ENCODE results near the gene ITM2B. TPM values are rescaled to one million over a fixed set of nuclear protein-coding genes. Genes with fewer than 3 reads are reported as not detected.
"Not testable (repeated sequence)": the region's sequence is repeated elsewhere in the genome, so short reads cannot be mapped to it uniquely, and the experiment has no call there.

ITM2B gene
- polyA plus RNA-seq, 1 donor = 292 TPM

DNA sequence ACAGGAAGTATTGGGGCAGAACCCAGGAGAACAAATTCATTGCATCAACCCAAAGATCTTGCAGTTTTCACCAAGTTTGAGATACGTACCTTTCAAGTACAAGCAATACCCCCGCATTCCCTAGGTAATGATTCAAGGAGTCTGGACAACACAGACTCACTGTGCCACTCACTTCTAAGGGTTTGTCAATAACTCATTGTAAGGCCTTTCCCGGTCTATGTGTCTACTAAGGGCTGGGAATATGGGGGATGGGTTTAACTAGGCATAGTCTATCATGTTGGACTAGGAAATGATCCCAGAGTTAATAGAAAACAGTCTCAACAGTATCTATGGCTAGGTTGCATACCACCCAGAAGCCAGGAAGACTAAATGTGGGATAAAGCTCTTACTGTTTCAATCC is 8.3 kb upstream of the ITM2B start:
- no peak for DNase-seq (ENCODE audit: low read depth)

DNA sequence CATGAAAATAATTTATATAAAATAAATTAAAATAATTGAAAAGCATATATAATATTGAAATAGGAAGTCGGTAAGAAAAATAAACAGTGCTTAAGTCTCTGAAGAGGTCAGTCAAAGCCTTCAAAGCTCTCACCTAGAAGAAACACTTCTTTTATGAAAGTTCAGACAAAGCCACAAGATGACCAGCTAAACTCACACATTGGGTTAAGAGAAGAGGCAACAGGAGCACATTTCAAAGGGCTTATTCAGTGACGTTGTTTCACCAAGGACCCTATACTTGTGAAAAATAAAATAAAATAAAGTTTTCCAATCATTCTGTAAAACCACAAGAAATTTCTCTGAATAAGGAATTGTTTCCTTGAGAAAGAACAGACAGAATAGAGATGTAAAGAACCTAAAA is 2.5 kb upstream of the ITM2B start:
- no peak for DNase-seq (ENCODE audit: low read depth)

- DNase-seq (ENCODE audit: low read depth) = no peak
Observed at GRCh38 chr13:48231080-48231479, 1.9 kb upstream of the ITM2B start.

- no peak for DNase-seq (ENCODE audit: low read depth)
Observed at GRCh38 chr13:48231933-48232332, 1.1 kb upstream of the ITM2B start.

GRCh38 chr13:48232420-48233045 is 473 bp upstream of the ITM2B start:
- DNase-seq (ENCODE audit: low read depth) = no peak

GRCh38 chr13:48233889-48234488 is 983 bp downstream of the ITM2B start:
- no peak for DNase-seq (ENCODE audit: low read depth)

DNA sequence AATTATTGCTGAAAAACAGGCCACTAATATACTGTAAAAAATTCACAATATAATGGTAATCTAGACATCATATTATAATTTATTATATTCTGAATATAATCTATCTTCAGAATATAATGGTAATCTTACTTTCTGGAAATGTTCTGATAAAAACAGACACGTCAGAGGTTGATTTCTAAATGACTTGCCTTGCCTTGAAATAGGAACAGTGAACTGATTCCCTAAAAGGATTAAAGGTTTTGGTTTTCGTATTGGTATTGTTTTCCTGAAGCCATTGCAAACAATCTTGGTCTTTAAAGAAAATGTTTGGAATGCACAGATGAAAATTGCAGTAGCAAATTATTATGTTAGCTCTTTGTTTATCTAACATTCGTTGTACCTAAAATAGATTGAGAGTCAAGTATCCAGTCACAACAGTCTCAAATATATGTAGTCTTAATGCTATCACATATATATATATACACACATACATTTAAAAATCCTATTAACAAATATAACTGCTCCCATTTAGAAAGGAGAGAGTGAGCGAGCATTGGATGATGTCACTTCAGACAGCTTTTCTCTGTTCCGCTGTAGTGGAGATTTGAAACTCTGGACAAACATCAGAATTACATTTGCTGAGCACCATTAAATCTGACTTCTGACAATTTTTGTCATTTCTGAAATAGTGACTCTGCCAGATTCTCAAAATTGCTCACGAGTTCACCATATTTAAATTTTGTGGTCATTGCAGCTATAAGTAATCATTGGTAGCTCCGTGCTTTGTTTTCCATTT is 1.7 kb downstream of the ITM2B start:
- DNase-seq (ENCODE audit: low read depth) = no peak

GRCh38 chr13:48235341-48236135 is 2.5 kb downstream of the ITM2B start:
- no peak for DNase-seq (ENCODE audit: low read depth)

GRCh38 chr13:48236528-48237353 is 3.7 kb downstream of the ITM2B start:
- no peak for DNase-seq (ENCODE audit: low read depth)

- DNase-seq (ENCODE audit: low read depth) = not testable (repeated sequence)
Observed at GRCh38 chr13:48239369-48239768, 6.4 kb downstream of the ITM2B start.

DNA sequence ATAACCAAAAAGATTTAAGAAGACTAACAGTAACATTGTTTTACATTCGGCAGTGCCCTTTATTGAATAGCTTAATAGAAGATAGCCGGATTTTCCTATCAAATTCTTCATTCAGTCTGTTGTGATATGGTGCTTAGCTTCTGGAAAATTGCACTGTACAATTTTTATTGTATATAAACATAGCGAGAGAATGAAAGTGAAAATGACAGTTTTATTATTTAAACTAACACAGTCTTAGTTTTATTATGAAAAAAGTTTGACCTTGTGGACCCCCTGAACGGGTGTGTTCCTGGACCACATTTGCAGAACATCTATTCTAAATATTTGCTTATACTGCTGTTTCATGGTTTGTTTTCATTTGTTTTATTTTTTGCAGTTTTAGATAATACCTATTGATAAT is 8.6 kb downstream of the ITM2B start:
- DNase-seq (ENCODE audit: low read depth) = no peak

DNA sequence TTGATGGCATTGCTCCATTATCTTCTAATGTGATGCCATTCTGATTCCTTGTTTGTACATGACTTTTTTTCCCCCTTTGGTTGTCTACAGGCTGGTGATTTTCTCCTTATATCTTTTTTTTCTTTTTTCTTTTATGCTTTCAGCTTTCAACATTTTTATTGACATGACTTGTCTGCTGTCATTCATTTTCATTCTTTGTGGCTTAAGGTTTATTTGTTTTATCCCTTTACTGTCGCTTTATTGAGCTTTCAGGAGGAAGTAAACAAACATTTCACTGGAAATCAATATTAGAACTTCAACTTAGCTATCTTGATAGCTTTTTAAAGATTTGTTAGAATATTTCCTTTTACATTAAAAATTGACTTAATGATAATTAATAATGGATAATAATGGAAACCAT is 9.7 kb downstream of the ITM2B start:
- no peak for DNase-seq (ENCODE audit: low read depth)

GRCh38 chr13:48244159-48244558 is 11.2 kb downstream of the ITM2B start:
- no peak for DNase-seq (ENCODE audit: low read depth)

- DNase-seq (ENCODE audit: low read depth) = no peak
Observed at GRCh38 chr13:48246102-48246501, 13.1 kb downstream of the ITM2B start.

- DNase-seq (ENCODE audit: low read depth) = no peak
Observed at GRCh38 chr13:48249018-48249417, 16.0 kb downstream of the ITM2B start.

GRCh38 chr13:48251611-48252081 is 18.6 kb downstream of the ITM2B start:
- DNase-seq (ENCODE audit: low read depth) = no peak

- DNase-seq (ENCODE audit: low read depth) = no peak
Observed at GRCh38 chr13:48252176-48252575, 19.2 kb downstream of the ITM2B start.

- DNase-seq (ENCODE audit: low read depth) = no peak
Observed at GRCh38 chr13:48253849-48254248, 20.8 kb downstream of the ITM2B start.

DNA sequence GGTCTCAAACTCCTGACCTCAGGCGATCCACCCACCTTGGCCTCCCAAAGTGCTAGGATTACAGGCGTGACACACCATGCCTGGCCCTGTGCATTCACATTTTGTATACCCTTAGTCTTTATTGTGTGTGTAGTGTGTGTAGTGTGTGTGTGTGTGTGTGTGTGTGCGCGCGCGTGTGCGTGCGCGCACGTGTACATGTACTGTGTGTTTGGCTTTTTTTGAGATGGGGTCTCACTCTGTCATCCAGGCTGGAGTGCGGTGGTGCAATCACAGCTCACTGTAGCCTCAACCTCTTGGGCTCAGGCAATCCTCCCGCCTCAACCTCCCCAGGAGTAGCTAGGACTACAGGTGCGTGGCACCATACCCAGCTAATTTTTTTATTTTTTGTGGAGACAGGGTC is 22.1 kb downstream of the ITM2B start:
- DNase-seq (ENCODE audit: low read depth) = no peak

DNA sequence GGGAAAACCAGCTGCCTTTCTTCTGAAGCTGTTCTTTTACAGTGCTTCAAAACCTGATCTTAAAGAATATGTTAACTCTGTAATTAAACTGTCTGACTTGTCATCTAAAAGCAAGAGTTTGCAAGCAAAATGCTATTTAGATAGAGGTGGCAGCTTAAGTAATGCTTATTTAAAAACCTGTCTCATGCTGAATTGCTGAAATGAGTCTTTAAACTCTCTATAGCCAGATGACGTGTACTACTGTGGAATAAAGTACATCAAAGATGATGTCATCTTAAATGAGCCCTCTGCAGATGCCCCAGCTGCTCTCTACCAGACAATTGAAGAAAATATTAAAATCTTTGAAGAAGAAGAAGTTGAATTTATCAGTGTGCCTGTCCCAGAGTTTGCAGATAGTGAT is 22.9 kb downstream of the ITM2B start:
- DNase-seq (ENCODE audit: low read depth) = no peak

DNA sequence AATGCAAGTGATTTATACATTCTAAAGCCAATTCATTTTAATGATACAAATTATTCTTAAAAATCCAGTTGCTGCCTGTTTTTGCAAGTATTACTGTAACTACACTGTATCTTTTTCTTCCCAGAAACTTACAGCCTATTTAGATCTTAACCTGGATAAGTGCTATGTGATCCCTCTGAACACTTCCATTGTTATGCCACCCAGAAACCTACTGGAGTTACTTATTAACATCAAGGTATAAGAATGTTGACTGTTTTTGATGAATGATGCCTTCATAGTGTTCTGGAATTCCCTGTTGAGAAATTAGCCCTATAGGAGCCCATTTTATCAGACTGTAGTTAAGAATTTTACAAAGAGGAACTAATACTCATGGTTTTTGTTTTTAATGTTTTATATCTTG is 25.0 kb downstream of the ITM2B start:
- no peak for DNase-seq (ENCODE audit: low read depth)

Measured in forelimb muscle (tissue), 1 donor.